DMS53 (cell line): ENCODE measurements around the gene REEP6.
"Not testable (repeated sequence)": the region's sequence is repeated elsewhere in the genome, so short reads cannot be mapped to it uniquely, and the experiment has no call there.

Source experiments
- DNase-seq: peaks from one replicate; lab custom pipeline; 2025; lab: John Stamatoyannopoulos, UW

Gene REEP6

GRCh38 chr19:1490311-1491113 is 469 bp upstream of the REEP6 start, which contains the start of gene PCSK4:
PCSK4 (minus strand) TSS chr19:1490350; CDS start chr19:1490346, 4 bp downstream.
- DNase-seq: peak; percentile 97

DNA sequence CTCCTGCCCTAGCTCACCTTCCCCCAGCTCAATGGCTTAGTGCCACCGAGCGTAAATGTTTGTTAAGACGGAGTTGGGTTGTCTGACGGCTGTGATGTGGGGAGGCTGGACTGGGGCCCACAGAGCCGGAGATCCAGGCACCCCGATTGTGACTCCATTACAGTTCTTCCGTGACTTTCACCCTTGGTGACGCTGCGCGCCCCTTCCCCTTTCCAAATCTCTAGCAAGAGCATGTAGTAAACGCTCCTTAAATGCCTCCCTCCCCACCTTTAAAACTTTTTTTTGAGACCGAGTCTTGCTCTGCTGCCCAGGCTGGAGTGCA is 829 bp downstream of the REEP6 start:
- DNase-seq: no peak

DNA sequence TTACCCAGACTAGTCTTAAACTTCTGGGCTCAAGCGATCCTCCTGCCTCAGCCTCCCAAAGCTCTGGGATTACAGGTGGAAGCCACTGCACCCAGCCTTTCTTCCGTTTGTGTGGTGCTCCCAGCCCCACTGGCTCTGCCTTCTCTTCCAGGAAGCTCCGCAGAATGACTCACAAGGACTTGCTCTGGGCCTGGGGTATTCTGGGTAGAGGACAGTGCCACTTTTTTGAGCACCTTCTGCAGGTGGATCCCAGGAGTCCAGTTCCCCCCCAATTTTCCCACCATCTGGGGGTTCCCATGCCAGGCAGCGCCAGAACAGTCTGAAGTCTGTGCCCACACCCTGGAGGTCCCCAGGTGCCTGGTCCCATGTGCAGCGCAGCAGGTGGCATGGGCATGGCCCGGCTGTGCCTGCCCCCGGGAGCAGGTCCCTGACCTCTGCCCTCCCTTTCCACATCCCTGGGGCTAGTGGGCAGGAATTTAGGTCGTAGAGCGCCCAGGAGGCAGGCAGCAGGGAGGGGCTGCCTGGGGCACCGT is 1.6 kb downstream of the REEP6 start:
- peak; percentile 43 for DNase-seq

GRCh38 chr19:1494115-1494815 is 3.3 kb downstream of the REEP6 start:
- no peak for DNase-seq

DNA sequence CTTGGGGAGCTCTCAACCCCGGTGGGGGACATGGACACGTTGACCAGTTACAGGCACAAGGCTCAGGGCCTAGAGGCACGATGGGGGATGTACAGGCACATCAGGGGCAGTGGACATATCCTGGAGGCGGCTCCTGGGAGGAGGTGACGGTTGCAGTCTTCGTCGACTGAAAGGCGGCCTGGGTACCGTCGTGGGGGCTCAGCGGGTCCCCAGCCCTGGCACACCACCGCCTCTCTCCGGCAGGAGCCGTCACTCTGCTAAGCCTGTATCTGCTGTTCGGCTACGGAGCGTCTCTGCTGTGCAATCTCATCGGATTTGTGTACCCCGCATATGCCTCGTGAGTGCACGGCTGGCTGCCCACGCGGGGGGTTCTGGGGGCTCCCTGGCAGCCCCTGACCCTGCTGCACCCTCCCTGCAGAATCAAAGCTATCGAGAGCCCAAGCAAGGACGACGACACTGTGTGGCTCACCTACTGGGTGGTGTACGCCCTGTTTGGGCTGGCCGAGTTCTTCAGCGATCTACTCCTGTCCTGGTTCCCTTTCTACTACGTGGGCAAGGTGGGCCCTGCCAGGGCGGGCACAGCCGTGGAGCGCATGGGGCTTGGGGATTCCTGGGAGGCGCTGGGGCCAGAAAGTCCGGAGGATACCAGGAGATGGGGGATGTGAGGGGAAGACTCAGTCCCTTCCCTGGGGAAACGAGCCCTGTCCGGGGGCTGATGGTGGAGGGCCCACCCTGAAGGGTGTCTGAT is 4.2 kb downstream of the REEP6 start:
- no peak for DNase-seq

- peak; percentile 73 for DNase-seq
These were observed 5.1 kb downstream of the REEP6 start for GRCh38 chr19:1495799-1496713.

- DNase-seq: peak; percentile 34
These were observed 6.0 kb downstream of the REEP6 start for GRCh38 chr19:1496714-1497577.

- DNase-seq: no peak
These were observed 6.7 kb downstream of the REEP6 start for GRCh38 chr19:1497578-1498235.

DNA sequence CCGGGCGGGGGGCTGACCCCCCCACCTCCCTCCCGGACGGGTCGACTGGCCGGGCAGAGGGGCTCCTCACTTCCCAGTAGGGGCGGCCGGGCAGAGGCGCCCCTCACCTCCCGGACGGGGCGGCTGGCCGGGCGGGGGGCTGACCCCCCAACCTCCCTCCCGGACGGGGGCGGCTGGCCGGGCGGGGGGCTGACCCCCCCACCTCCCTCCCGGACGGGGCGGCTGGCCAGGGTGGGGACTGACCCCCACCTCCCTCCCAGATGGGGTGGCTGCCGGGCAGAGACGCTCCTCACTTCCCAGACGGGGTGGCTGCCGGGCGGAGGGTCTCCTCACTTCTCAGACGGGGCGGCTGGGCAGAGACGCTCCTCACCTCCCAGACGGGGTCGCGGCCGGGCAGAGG is 8.2 kb downstream of the REEP6 start:
- DNase-seq: not testable (repeated sequence)

DNA sequence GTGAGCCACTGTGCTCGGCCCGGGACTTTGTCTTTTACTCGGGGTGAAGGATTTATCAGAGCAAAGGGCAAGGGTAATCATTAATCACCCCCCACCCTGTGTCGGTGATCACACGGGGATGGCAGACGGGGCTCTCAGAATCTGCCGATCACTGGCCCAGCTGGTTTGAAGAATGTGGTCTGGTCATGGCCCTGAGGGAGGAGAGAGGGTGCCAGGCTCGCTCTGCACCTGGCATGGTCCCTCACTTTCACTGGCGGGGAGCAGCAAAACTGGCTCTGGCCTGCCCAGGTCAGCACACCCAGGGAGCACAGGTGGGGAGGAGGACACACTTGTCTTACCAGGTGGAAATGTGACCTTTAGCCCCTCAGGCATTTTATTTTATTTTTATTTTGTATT is 10.2 kb downstream of the REEP6 start:
- DNase-seq: peak; percentile 63

- no peak for DNase-seq
These were observed 11.6 kb downstream of the REEP6 start for GRCh38 chr19:1502433-1503088.

GRCh38 chr19:1503089-1503924 is 12.3 kb downstream of the REEP6 start:
- peak; percentile 35 for DNase-seq

DNA sequence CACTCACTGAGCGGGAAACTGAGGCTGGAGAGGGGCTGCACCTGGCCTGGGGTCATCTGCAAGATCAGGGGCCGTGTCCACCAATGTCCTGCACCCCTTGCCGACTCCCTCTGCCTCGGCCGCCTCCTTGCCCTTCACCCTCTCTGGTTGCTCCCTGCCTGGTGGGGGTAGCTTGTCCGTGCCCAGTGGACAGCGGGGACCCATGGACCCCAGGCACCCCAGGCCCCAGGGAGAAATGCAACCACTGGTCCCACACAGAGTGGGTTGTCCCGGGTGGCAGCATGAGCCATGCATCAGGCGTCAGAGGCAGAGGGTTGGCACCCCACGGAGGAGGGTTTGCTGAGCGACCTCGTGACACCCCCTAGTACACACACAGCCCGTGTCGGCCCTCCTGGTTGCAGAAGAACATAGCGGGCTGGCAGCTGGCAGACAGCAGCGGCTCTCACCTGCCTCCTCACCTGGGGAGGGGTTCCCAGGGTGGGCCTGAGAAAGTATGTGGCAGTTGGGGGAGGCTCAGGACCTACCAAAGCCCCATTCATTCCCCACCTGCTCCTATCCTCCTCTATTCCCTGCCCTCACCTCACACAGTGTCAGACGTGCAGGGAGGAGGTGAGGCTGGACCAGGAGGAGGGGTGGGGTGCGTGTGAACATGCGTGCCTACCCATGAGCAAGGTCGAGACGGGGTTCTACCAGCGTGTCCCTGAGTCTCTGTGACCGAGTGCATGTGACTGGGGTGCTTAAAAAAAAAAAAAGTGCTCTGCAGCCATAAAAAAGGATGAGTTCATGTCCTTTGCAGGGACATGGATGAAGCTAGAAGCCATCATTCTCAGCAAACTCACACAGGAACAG is 13.2 kb downstream of the REEP6 start:
- no peak for DNase-seq

DNA sequence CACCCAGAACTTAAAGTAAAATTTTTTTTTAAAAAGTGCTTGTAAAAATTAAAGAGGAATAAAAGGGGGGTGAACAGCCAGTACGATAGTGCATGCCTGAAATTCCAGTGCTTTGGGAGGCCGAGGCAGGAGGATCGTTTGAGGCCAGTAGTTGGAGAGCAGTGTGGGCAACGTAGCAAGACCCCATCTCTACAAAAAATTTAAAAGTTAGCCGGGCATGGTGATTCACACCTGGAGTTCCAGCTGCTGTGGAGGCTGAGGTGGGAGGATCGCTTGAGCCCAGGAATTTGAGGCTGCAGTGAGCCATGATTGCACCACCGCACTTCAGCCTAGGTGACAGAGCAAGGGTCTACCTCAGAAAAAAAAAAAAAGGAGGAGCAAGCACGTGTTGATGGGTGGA is 14.0 kb downstream of the REEP6 start:
- DNase-seq: no peak

GRCh38 chr19:1505991-1506881 is 15.3 kb downstream of the REEP6 start:
- DNase-seq: no peak

GRCh38 chr19:1507192-1507660 is 16.2 kb downstream of the REEP6 start:
- no peak for DNase-seq
